Measurements from ENCODE around the gene TTK.

The TTK gene

DNA sequence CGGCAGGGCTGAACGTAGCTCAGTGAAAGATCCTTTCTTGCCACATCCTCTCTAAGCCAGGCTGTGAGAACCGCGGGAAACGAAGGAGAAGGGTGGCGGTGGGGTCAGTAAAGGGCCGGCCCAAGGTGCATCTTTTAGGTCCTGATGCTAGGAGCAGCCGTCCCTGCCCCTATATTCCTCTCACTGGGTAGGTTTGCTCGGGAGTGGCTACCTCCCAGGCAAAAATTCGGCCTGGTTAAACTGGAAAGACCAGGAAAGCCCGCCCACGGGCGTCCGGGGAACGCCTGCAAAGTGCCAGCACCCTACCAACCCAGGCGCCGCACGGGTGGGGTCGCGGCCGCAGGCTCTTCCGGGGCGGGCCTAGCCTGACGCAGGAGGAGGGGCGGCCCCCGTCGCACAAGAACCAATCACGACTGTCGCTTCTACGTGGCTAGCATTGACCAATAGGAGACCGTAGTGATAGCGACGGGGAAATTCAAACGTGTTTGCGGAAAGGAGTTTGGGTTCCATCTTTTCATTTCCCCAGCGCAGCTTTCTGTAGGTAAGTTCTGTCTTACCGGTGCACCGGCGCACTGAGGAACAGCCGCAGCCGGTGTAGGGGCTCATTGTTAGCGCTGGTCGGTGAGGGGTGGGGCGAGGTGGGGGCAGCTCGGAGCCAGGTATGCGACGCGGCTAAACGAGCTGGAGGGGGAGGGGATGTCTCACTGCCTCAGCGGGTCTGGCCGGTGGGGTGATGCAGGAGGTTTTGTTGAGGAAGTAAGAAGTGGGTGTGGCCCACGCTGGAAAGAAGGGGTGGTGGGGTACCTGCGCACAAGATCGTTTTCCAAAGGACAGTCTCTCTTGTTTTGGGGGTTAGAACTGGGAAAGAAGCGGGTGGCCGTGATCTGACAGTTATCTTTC lies at the start of gene TTK:
TTK (plus strand) TSS at position 477 of the 900 bp plus-strand sequence. CDS start 1,195 bp downstream, outside the sequence.
- peaks cover 16% of the 10 kb centered on the region for H3K4me1 Mint-ChIP-seq
- DNase-seq (ENCODE audit: low spot score in 2 of 2) (peak; percentile 76 to 91), ATAC-seq (peak; percentile 100)
- H3K4me3 Mint-ChIP-seq: peak within 1 kb of the TSS; percentile 80
- H3K27ac Mint-ChIP-seq: peak within 1 kb of the TSS; percentile 88
- H3K9me3 Mint-ChIP-seq: no peaks in the 10 kb centered on the region
- peaks cover 23% of the 10 kb centered on the region for H3K36me3 Mint-ChIP-seq

- Mint-ChIP-seq H3K4me1 (peaks cover under 1% of the 10 kb centered on the region), H3K4me3 (no peak overlapping the region), H3K36me3 (no peaks in the 10 kb centered on the region), H3K27ac (no peak overlapping the region), H3K9me3 (no peaks in the 10 kb centered on the region)
- DNase-seq (ENCODE audit: low spot score in 2 of 2) (no peak), ATAC-seq (no peak)
These were observed 49.6 kb upstream of the TTK start for GRCh38 chr6:79954849-79955248.

DNA sequence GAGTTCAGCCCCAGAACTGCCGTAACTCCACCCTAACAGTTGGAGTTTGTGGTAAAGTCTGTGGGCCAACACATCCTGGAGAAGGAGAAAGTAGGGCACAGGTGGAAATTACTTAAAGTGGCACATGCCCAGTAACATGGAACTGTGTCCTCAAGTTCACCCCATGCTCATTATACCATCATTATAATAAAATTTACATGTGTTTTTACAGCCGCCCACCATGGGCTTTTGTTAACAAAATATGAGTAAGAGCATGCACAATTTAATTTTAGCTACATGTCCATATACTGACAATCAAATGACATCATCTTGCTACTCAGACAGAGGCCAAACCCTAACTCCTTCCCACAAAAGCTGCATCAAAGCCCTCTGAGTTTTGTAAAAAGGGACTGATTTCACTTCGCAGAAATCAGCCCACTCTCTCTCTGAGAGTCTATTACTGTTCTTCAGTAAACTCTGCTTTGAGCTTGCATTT lies 39.8 kb upstream of the TTK start:
- DNase-seq (ENCODE audit: low spot score in 2 of 2) (no peak), ATAC-seq (peak; percentile 95)
- Mint-ChIP-seq H3K4me3 (no peak overlapping the region), H3K36me3 (no peaks in the 10 kb centered on the region), H3K27ac (no peak overlapping the region), H3K9me3 (peaks cover 6% of the 10 kb centered on the region), H3K4me1 (peaks cover 14% of the 10 kb centered on the region)

DNA sequence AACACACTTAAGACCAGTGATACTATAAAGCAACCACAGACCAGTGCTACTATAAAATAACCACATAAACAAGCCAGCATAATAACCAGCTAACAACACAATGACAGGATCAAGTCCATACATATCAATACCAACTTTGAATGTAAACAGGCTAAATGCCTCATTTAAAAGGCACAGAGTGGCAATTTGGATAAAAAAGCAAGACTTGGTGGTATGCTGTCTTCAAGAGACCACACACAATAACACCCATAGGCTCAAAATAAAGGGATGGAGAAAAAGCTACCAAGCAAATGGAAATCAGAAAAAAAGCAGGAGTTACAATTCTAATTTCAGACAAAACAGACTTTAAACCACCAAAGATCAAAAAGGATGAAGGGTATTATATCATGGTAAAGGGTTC lies 37.3 kb upstream of the TTK start:
- ATAC-seq (no peak), DNase-seq (ENCODE audit: low spot score in 2 of 2) (no peak)
- Mint-ChIP-seq H3K36me3 (no peaks in the 10 kb centered on the region), H3K4me3 (no peak overlapping the region), H3K4me1 (peaks cover 14% of the 10 kb centered on the region), H3K9me3 (peaks cover 6% of the 10 kb centered on the region), H3K27ac (no peak overlapping the region)

- ATAC-seq: no peak
- Mint-ChIP-seq H3K27ac (no peak overlapping the region), H3K36me3 (no peaks in the 10 kb centered on the region), H3K9me3 (peaks cover 6% of the 10 kb centered on the region), H3K4me1 (peaks cover 8% of the 10 kb centered on the region), H3K4me3 (no peak overlapping the region)
- no peak for DNase-seq (ENCODE audit: low spot score in 2 of 2)
These were observed 34.7 kb upstream of the TTK start for GRCh38 chr6:79969784-79970183.

- no peak overlapping the region for H3K27ac Mint-ChIP-seq
- H3K9me3 Mint-ChIP-seq: peaks cover 6% of the 10 kb centered on the region
- no peaks in the 10 kb centered on the region for H3K36me3 Mint-ChIP-seq
- H3K4me1 Mint-ChIP-seq: peaks cover 2% of the 10 kb centered on the region
- H3K4me3 Mint-ChIP-seq: no peak overlapping the region
- ATAC-seq (peak; percentile 61), DNase-seq (ENCODE audit: low spot score in 2 of 2) (no peak)
These were observed 33.3 kb upstream of the TTK start for GRCh38 chr6:79971193-79971592.

- Mint-ChIP-seq H3K9me3 (no peaks in the 10 kb centered on the region), H3K36me3 (no peaks in the 10 kb centered on the region), H3K27ac (peak overlapping the region; percentile 40), H3K4me1 (peaks cover 6% of the 10 kb centered on the region), H3K4me3 (no peak overlapping the region)
- no peak for ATAC-seq
- no peak for DNase-seq (ENCODE audit: low spot score in 2 of 2)
These were observed 22.8 kb upstream of the TTK start for GRCh38 chr6:79981652-79982051.

DNA sequence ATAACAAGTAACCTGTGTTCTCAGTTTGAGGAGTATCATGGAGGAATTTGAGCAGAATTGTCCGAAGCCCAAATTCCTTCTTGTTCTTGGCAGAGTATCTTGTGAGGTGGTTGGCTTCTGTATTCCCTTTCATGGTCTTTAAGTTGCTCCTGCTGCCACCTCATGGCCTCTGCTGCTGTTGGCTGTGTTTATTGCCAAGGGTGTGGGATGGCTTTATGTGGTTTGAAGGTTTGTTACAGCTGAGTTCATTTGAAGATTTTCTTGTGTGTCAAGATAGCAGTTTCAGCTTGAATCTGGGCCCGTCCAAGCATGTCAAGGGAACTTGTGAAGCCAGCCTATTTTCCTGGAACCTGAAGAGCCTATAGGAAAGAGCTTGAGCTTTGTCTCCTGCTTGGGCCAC lies 20.2 kb upstream of the TTK start:
- DNase-seq (ENCODE audit: low spot score in 2 of 2) (no peak), ATAC-seq (peak; percentile 82)
- peak overlapping the region; percentile 1 for H3K27ac Mint-ChIP-seq
- H3K9me3 Mint-ChIP-seq: no peaks in the 10 kb centered on the region
- H3K36me3 Mint-ChIP-seq: no peaks in the 10 kb centered on the region
- H3K4me1 Mint-ChIP-seq: peaks cover 6% of the 10 kb centered on the region
- H3K4me3 Mint-ChIP-seq: no peak overlapping the region

GRCh38 chr6:79985128-79985527 lies 19.3 kb upstream of the TTK start:
- H3K36me3 Mint-ChIP-seq: no peaks in the 10 kb centered on the region
- no peak for DNase-seq (ENCODE audit: low spot score in 2 of 2)
- peaks cover 6% of the 10 kb centered on the region for H3K4me1 Mint-ChIP-seq
- no peak for ATAC-seq
- H3K9me3 Mint-ChIP-seq: no peaks in the 10 kb centered on the region
- no peak overlapping the region for H3K27ac Mint-ChIP-seq
- no peak overlapping the region for H3K4me3 Mint-ChIP-seq

DNA sequence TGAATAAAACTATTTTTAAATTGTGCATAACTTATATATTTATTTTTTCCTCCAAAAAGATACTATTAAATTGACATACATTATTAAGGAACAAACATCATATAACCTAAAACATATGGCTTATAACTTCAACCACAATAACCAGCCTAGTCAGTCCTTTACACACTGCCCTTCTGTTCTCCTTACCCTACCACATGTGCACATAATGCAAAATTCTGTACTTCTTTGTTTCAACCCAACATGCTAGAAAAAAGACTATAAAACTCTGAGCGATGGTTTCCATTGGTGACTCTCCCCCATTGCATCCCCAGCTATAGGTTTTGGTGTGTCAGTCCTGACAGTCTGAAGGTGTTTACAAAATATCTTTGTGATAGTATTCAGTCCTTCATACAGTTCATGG lies 14.8 kb upstream of the TTK start:
- DNase-seq (ENCODE audit: low spot score in 2 of 2) (no peak), ATAC-seq (no peak)
- Mint-ChIP-seq H3K4me1 (no peaks in the 10 kb centered on the region), H3K4me3 (no peak overlapping the region), H3K36me3 (no peaks in the 10 kb centered on the region), H3K27ac (no peak overlapping the region), H3K9me3 (no peaks in the 10 kb centered on the region)

DNA sequence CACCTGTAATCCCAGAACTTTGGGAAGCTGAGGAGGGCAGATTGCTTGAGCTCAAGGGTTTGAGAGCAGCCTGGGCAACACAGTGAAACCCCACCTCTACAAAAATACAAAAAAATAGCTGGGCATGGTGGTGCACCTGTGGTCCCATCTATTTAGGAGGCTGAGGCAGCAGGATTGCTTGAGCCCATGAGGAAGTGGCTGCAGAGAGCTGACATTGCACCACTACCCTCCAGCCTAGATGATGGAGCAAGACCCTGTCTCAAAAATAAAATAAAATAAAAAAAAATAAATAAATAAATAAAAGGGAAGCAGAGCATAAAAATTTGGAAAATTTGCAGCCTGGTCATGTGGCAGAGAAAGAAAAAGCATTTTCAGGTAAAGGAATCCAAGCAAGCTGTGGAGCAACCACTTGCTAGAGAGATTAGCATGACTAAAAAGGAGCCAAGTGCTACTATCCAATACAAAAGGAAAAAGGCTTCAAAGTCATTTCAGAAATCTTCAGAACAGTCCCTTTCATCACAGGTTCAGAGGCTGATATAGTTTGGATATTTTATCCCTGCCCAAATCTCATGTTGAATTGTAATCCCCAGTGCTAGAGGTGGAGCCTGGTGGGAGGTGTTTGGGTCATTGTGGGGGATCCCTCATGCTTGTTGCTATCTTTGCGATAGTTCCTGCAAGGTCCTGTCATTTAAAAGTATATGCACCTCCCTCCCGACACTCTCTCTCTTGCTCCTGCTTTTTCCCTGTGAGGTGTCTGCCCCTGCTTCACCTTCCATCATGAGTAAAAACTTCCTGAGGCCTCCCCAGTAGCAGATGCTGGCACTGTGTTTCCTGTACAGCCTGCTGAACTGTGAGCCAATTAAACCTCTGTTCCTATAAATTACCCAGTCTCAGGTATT lies 11.2 kb upstream of the TTK start:
- Mint-ChIP-seq H3K27ac (no peak overlapping the region), H3K36me3 (no peaks in the 10 kb centered on the region), H3K9me3 (no peaks in the 10 kb centered on the region), H3K4me1 (no peaks in the 10 kb centered on the region), H3K4me3 (no peak overlapping the region)
- no peak for DNase-seq (ENCODE audit: low spot score in 2 of 2)
- no peak for ATAC-seq

DNA sequence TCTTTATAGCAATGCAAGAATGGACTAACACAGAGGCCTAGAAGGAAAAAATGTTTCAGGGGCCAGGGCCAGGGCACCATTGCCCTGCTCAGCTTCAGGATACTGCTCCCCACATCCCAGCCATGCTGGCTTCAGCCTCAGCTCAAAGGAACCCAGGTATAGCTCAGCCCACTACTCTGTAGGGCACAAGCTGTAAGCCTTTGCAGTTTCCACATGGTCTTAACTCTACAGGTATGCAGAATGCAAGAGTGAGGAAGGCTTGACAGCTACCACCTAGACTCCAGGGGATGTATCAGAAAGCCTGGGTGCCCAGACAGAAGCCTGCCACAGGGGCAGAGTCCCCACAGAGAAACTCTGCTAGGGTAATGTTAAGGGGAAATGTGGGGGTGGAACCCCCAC lies 10.5 kb upstream of the TTK start:
- Mint-ChIP-seq H3K4me1 (no peaks in the 10 kb centered on the region), H3K27ac (no peak overlapping the region), H3K4me3 (no peak overlapping the region), H3K9me3 (no peaks in the 10 kb centered on the region), H3K36me3 (no peaks in the 10 kb centered on the region)
- ATAC-seq: peak; percentile 37
- DNase-seq (ENCODE audit: low spot score in 2 of 2): no peak

GRCh38 chr6:79997728-79998127 lies 6.7 kb upstream of the TTK start:
- Mint-ChIP-seq H3K9me3 (no peaks in the 10 kb centered on the region), H3K4me3 (no peak overlapping the region), H3K4me1 (peaks cover 2% of the 10 kb centered on the region), H3K36me3 (no peaks in the 10 kb centered on the region), H3K27ac (no peak overlapping the region)
- ATAC-seq: no peak
- no peak for DNase-seq (ENCODE audit: low spot score in 2 of 2)

- Mint-ChIP-seq H3K36me3 (peaks cover 5% of the 10 kb centered on the region), H3K4me1 (peaks cover 16% of the 10 kb centered on the region), H3K4me3 (no peak overlapping the region), H3K9me3 (no peaks in the 10 kb centered on the region), H3K27ac (no peak overlapping the region)
- no peak for ATAC-seq
- no peak for DNase-seq (ENCODE audit: low spot score in 2 of 2)
These were observed 3.1 kb upstream of the TTK start for GRCh38 chr6:80001337-80001736.

- DNase-seq (ENCODE audit: low spot score in 2 of 2) (no peak), ATAC-seq (peak; percentile 42)
- H3K9me3 Mint-ChIP-seq: no peaks in the 10 kb centered on the region
- peaks cover 16% of the 10 kb centered on the region for H3K4me1 Mint-ChIP-seq
- H3K27ac Mint-ChIP-seq: peak overlapping the region; percentile 88
- peaks cover 17% of the 10 kb centered on the region for H3K36me3 Mint-ChIP-seq
- H3K4me3 Mint-ChIP-seq: peak overlapping the region; percentile 80
These were observed 650 bp upstream of the TTK start for GRCh38 chr6:80003826-80004172.
